ENCODE results near the gene HOXA4.

The HOXA4 gene

GRCh38 chr7:27154901-27155815, 24.6 kb upstream of the HOXA4 start:
- FAIRE-seq (no peak), DNase-seq (ENCODE audit: insufficient read length, low spot score) (no peak)
- TF ChIP-seq, protein P1, sequence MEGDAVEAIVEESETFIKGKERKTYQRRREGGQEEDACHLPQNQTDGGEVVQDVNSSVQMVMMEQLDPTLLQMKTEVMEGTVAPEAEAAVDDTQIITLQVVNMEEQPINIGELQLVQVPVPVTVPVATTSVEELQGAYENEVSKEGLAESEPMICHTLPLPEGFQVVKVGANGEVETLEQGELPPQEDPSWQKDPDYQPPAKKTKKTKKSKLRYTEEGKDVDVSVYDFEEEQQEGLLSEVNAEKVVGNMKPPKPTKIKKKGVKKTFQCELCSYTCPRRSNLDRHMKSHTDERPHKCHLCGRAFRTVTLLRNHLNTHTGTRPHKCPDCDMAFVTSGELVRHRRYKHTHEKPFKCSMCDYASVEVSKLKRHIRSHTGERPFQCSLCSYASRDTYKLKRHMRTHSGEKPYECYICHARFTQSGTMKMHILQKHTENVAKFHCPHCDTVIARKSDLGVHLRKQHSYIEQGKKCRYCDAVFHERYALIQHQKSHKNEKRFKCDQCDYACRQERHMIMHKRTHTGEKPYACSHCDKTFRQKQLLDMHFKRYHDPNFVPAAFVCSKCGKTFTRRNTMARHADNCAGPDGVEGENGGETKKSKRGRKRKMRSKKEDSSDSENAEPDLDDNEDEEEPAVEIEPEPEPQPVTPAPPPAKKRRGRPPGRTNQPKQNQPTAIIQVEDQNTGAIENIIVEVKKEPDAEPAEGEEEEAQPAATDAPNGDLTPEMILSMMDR (IDR thresholded peaks at IDR 0.05; ENCODE audit: insufficient read depth, missing control alignments): no peak

GRCh38 chr7:27154369-27154768, 23.8 kb upstream of the HOXA4 start:
- no peak for FAIRE-seq
- no peak for DNase-seq (ENCODE audit: insufficient read length, low spot score)
- TF ChIP-seq, protein P1 (IDR thresholded peaks at IDR 0.05; ENCODE audit: insufficient read depth, missing control alignments): no peak

- FAIRE-seq (no peak), DNase-seq (ENCODE audit: insufficient read length, low spot score) (no peak)
- TF ChIP-seq, protein P1 (IDR thresholded peaks at IDR 0.05; ENCODE audit: insufficient read depth, missing control alignments): no peak
These were observed 23.0 kb upstream of the HOXA4 start for GRCh38 chr7:27153526-27153925.

- TF ChIP-seq, protein P1 (IDR thresholded peaks at IDR 0.05; ENCODE audit: insufficient read depth, missing control alignments): no peak
- DNase-seq (ENCODE audit: insufficient read length, low spot score) (no peak), FAIRE-seq (no peak)
These were observed 22.4 kb upstream of the HOXA4 start for GRCh38 chr7:27152816-27153442.

DNA sequence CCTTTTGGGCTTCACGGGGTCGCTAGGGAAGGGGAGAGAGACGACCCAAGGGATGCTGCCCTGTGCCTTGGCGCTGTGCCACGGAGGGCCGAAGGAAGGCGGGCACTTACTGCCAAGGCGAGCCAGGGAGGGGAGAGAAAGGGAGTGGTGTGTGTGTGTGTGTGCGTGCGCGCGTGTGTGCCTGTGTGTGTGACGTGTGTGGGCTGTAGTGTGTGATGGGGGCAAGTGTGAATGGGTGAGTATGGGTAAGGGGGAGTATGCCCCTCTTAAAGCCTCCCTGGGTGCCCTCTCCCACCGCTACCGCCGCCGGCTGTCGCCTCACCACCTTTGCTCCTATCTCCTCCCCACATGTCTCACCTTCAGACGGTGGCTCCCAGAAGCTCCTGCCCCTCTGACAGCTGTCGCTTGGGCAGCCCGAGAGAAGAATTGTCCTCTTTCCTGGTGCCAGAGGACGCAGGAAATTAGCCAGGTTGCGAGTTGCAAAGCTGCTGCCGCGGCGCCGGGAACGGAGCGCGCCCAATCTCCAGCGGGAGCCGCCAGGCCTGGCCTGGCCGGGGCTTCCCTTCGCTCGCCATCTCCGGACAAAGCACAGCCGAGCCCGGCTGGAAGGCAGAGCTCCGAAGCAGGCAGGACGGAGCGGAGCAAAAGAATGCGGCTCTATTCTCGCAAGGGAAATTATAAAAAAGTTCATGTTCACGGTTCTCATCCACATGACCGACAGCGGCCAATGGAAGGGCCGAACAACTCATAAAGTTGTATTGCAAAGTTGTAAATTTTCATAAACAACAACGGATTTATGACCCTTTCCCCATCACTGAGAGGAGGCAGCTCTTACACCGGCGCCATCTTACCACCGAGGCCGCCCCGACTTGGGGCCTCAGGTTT, 21.6 kb upstream of the HOXA4 start, which contains the start of gene HOXA3:
HOXA3 (minus strand) TSS at position 653 of the 885 bp plus-strand sequence. CDS start 41,943 bp downstream, outside the sequence.
- TF ChIP-seq, protein P1 (IDR thresholded peaks at IDR 0.05; ENCODE audit: insufficient read depth, missing control alignments): no peak
- FAIRE-seq (no peak), DNase-seq (ENCODE audit: insufficient read length, low spot score) (no peak)

DNA sequence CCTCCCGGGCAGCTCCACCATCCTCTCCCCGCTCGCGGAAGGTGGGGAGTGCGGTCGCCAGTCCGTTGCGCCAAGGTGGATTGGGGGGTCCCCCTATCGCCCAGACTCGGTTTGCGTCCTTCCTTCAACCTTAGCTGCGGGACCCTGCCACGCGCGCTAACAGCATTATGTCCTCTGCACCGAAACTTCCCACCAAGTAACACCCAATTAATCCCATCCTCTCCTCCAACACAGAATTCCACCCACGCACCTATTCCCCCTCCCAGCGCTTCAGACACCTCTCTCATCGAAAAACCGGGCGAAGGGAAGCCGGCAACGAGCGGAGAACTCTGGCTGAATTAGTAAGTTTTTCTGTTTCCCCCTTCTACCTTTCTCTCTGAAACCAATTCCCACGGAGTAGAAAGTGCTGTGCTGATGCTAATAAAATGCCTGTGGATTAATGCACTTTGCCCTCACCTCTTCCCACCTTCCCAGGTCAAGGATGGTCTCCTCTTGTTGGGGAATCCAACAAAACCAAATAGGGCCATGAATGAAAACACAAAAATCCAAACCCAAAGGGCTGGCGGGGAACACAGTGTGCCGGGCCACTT, 20.9 kb upstream of the HOXA4 start:
- no peak for FAIRE-seq
- no peak for DNase-seq (ENCODE audit: insufficient read length, low spot score)
- TF ChIP-seq, protein P1 (IDR thresholded peaks at IDR 0.05; ENCODE audit: insufficient read depth, missing control alignments): no peak

All from D721Med (cell line).